GM19372 (cell line): Measurements from ENCODE around the gene PPP1R14D.

Source experiments
- ATAC-seq: cut with Tn5 transposase; IDR thresholded peaks from one replicate; pipeline ENCODE4 v1.9.1; 2021; ENCODE audit warnings: mild to moderate bottlenecking, low read depth, moderate library complexity; ENCODE audit not compliant: unreplicated experiment

Gene PPP1R14D

DNA sequence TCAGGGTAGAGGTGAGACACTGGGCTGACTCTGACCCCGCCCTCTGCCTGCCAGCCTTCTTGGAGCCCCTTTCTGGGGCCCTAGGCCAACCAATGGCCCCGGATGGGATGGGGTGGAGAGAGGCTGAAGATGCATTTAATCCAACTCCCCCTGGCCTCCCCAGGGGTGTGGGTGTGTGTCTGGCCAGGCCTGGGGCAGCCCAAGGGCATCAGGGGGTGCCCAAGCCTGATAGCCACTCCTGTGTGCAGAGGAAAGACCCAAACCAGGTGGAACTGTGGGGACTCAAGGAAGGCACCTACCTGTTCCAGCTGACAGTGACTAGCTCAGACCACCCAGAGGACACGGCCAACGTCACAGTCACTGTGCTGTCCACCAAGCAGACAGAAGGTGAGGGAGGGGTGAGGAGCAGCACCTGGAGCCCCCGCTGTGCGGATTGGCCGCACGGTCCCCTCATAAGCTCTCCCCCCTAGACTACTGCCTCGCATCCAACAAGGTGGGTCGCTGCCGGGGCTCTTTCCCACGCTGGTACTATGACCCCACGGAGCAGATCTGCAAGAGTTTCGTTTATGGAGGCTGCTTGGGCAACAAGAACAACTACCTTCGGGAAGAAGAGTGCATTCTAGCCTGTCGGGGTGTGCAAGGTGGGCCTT is 24.9 kb upstream of the PPP1R14D start:
- no peak for ATAC-seq

DNA sequence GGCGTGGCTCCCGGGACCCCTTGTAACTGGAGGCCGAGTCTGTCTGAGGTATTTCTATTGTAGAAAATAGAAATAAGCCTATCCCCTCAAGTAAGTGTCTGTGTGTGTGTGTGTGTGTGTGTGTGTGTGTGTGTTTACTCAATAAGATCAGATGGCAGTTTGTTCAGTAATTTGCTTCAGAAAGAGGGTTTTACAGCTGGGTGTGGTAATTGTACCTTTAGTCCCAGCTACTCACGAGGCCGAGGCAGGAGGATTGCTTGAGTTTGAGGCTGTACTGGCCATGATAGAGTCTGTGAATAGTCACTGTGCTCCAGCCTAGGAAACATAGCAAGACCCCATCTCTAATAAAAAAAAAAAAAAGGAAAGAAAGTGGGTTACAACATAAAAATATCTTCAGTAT is 24.0 kb upstream of the PPP1R14D start:
- no peak for ATAC-seq

GRCh38 chr15:40850576-40851112 is 22.1 kb upstream of the PPP1R14D start:
- ATAC-seq, result no peak

DNA sequence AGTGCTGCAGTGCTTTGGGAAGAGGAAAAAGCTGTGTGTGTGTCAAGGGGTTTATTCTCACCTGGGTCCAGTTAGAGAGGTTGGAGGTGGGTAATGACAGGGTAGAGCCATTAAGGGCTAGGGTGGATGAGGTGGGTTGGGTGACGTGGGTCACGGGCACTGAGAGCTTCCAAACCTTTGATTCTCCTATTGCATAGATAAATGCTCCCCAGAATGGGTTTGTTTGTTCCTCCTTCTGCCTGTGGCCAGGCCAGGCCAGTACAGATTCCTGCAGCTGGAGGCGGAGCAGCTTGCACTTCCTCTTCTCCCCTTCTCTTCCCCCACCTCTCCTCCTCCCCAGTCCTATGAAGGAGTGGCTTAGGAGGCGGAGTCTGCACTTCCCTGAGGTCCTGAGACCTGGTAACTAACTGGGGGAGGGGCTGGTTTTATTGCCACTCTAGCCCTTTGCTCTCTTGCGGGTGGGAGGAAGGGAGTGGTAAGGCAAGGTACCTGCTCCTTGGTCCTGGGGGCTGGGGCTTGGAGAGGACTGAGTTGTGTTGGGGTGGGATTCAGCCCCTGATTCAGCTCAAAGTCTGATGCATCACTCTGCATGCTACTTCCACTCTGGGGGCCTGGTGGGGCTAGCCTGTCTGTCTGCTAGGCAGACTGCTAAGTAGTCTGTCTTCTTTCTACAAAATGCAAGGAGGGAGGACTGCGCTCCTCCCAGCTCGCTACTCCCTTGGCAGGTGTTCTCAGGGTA is 18.9 kb upstream of the PPP1R14D start:
- no peak for ATAC-seq

- ATAC-seq, result no peak
These were observed 18.3 kb upstream of the PPP1R14D start for GRCh38 chr15:40846841-40847222.

GRCh38 chr15:40845511-40846284 is 17.2 kb upstream of the PPP1R14D start:
- no peak for ATAC-seq

- no peak for ATAC-seq
These were observed 16.5 kb upstream of the PPP1R14D start for GRCh38 chr15:40845036-40845435.

DNA sequence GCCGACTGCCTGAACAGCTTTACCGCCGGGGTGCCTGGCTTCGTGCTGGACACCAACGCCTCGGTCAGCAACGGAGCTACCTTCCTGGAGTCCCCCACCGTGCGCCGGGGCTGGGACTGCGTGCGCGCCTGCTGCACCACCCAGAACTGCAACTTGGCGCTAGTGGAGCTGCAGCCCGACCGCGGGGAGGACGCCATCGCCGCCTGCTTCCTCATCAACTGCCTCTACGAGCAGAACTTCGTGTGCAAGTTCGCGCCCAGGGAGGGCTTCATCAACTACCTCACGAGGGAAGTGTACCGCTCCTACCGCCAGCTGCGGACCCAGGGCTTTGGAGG is 16.2 kb upstream of the PPP1R14D start:
- no peak for ATAC-seq

- ATAC-seq, result no peak
These were observed 15.6 kb upstream of the PPP1R14D start, which contains the start of gene SPINT1 for GRCh38 chr15:40843885-40844695. TSS of gene SPINT1 (plus strand) at chr15:40844048. CDS start at chr15:40844555, 507 bp downstream.

DNA sequence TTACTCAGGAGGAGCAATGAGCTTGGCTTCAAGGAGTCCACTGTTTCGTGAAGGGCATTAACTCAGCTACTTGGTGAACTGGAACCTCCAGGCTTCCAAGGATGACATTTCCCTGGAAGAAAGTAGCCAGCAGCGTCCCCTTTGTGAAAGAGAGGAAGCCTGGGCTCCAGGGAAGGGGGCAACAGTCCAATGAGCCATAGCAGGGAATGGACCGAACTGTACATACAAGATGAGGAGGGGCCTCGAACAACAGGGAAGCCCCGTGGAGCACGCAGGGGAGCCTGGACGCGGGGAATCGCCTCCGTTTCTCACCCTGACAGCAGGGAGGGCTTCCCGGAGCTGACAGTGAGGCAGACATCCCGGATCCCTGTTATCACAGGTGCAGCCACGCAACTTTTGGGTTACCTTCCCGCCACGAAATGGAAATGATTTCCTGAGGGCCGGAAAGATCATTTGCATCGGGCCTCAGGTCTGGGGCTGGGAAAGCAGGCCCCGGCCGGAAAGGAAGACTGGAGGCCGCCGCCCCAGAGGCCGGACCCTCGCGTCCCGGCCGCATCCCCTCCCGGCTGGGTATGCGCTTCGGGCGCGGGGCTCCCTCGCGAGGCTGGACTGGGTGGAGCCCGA is 14.9 kb upstream of the PPP1R14D start:
- ATAC-seq, result no peak

DNA sequence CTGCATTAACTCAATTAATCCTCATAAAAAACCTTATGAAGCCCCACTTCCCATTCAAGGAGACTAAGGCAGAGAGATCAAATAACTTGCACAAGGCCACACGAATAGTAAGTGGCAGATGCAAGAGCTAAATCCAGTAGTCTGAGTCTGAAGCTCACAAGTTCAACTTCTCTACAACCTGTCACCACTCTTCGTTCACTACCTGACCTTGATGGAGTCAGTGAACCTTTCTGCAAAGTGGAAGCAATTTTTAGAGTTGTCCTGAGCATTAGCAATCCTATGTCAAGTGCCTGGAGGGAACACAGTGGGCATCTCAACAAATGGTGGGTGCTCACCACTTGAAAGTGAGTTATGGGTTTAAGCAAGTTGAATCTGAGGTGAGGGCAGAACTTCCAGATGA is 13.2 kb upstream of the PPP1R14D start:
- ATAC-seq, result no peak

GRCh38 chr15:40838756-40839155 is 10.2 kb upstream of the PPP1R14D start:
- ATAC-seq, result no peak

DNA sequence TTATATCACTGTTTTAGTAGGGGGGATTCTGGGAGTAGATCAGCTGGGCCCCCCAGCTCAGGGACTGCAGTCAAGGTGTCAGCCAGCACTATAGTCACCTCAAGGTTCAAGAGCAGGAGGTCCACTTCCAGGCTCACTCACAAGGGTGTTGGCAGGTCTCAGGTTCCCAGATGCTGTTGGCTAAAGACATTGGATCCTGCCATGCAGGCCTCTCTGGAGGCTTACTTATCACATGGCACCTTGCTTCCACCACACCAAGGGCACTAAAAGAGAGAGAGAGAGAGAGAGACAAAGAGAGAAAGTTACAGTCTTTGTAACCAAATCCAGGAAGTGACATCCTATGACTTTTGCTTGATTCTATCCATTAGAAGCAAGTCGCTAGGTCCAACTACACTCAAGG is 7.5 kb upstream of the PPP1R14D start:
- no peak for ATAC-seq

GRCh38 chr15:40832903-40833302 is 4.4 kb upstream of the PPP1R14D start:
- no peak for ATAC-seq

DNA sequence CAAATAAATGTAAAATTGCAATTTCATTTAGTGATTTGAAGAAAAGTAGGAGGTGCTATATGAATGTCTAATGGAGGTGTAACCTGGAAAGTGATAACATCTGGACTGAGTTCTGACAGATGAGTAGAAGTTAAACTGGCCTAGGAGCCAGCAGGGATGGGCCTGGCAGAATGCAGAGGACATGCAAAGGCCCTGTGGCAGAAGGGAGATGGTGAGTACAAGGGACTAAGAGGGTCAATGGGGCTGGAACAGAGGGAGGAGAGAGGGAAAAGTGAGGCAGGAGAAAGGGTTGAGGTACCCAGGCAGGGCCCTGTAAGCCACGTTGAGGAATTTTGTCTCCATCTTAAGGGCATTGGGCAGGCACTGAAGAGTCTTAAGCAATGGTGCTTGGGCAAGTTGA is 3.4 kb upstream of the PPP1R14D start:
- ATAC-seq, result no peak

DNA sequence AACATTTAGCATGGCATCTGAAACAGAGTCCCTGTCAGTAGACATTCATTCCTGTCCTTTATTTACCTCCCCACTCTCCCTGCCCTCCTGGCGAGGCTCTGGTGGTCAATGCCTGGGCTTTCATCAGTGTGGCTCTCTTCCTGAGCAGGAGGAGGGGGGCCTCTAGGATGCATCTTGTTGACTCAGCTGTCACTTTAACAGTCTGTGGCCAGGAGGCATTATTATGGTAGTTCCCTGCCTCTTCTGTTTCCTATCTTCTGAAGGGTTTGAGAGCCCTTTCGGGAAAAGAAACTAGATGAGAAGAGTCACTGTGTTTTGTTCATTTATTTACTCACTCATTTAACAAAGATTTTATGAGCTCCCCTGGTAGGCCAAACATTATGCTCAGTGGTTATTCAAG is 2.4 kb upstream of the PPP1R14D start:
- no peak for ATAC-seq

DNA sequence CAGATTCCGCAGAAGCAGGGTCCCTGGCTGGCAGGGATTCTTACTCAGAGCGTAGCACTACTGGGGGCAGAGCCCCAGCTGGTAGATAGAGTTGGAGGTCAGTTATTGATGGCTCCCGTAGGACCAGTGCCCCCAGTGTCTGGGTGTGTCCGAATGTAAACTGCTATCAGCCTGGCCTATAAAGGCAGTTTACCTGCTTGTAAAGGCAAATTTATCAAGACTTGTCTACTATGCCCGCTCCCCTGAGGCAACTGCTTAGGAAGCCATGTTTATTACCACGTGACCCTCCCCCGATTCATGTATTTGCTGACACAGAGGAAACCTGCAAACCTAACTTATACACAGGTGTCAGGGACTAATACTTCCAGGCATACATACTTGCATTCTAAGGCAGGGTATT is 607 bp upstream of the PPP1R14D start:
- ATAC-seq, result no peak

DNA sequence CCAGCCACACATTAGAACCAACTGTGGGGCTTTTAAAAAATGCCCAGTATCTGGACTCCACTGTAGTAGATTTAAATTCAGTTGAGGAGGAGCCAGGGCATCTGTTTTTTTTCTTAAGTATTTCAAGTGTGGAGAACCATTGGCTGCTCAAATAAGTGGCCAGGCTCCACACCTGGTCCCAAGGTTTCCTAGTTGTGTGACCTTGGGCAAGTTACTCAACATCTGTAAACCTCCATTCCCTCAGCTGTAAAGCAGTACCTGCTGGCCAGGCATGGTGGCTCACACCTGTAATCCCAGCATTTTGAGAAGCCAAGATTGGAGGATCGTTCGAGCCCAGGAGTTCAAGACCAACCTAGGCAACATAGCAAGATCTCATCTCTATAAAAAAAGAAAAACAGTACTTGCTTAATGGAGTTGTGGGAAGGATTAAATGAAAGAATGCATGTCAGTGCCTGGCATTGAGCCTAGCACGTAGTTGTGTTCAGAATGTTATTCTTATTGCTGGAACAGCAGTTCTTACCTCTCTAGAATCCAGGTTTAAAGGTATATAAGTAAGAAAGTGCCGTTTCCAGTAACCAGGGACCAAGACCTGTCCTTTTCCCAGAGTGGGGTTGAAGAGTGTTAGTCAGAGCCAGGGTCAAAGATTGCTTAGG is 2.0 kb downstream of the PPP1R14D start:
- no peak for ATAC-seq

DNA sequence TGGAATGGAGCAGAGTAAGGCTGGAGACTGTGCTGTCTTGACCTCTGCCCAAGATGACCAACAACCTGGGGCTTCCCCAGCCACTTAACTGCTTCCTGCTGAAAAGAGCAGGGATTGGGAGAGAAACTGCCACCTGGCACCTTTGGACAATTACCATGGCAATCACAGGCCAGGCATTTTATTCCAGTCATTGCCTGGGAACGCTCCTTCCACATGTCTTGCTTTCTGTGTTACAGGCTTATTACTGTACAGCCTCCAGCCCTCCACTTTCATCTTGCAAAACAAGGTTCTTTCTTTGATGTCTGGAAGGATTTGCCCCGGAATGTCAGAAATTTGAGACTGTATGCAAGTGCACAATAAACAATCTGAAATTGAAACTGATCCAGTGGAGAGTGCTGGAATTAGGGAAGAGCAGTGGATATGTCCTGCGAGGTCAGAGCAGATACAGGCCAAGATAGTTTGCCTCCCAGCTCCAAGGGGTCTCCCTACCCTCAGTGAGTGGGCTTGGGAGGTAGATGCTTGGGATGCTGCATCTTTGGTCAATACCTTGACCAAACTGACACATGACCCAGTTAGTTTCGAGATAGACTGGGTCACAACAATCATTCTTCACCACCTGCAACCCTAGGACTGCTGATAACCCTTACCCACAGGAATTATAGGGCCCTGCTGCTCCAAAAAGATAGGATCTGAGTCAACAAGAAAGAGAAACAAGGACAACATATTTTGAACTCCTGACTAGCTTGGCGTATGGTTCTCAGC is 2.7 kb downstream of the PPP1R14D start:
- no peak for ATAC-seq
